GM18907 (cell line): Measurements from ENCODE around the gene TNC.

Experiments used
- ATAC-seq: cut with Tn5 transposase; IDR thresholded peaks from one replicate; pipeline ENCODE4 v1.9.1; 2021; ENCODE audit warnings: mild to moderate bottlenecking, moderate library complexity; ENCODE audit not compliant: unreplicated experiment

TNC gene

GRCh38 chr9:115104908-115105307 lies 13.0 kb downstream of the TNC start:
- ATAC-seq = no peak

- ATAC-seq = no peak
Measured at GRCh38 chr9:115103746-115104477, 14.0 kb downstream of the TNC start.

- ATAC-seq = no peak
Measured at GRCh38 chr9:115099901-115100300, 18.1 kb downstream of the TNC start.

- ATAC-seq = no peak
Measured at GRCh38 chr9:115098226-115098965, 19.6 kb downstream of the TNC start.

GRCh38 chr9:115093520-115093919 lies 24.4 kb downstream of the TNC start:
- no peak for ATAC-seq

GRCh38 chr9:115090486-115090885 lies 27.5 kb downstream of the TNC start:
- no peak for ATAC-seq

- no peak for ATAC-seq
Measured at GRCh38 chr9:115088860-115089259, 29.1 kb downstream of the TNC start.

GRCh38 chr9:115086886-115087285 lies 31.1 kb downstream of the TNC start:
- no peak for ATAC-seq

- no peak for ATAC-seq
Measured at GRCh38 chr9:115086461-115086860, 31.5 kb downstream of the TNC start.

- ATAC-seq = no peak
Measured at GRCh38 chr9:115085773-115086377, 32.1 kb downstream of the TNC start.

- no peak for ATAC-seq
Measured at GRCh38 chr9:115084709-115085108, 33.2 kb downstream of the TNC start.

GRCh38 chr9:115084157-115084556 lies 33.8 kb downstream of the TNC start:
- ATAC-seq = no peak

- no peak for ATAC-seq
Measured at GRCh38 chr9:115080242-115080641, 37.7 kb downstream of the TNC start.

GRCh38 chr9:115079156-115079555 lies 38.8 kb downstream of the TNC start:
- no peak for ATAC-seq

GRCh38 chr9:115073456-115073855 lies 44.5 kb downstream of the TNC start:
- no peak for ATAC-seq

- no peak for ATAC-seq
Measured at GRCh38 chr9:115071176-115071575, 46.8 kb downstream of the TNC start.

- no peak for ATAC-seq
Measured at GRCh38 chr9:115069771-115070170, 48.2 kb downstream of the TNC start.

GRCh38 chr9:115069302-115069701 lies 48.7 kb downstream of the TNC start:
- ATAC-seq = no peak

GRCh38 chr9:115068031-115068430 lies 49.9 kb downstream of the TNC start:
- no peak for ATAC-seq

- no peak for ATAC-seq
Measured at GRCh38 chr9:115063058-115063845, 54.7 kb downstream of the TNC start.

- ATAC-seq = no peak
Measured at GRCh38 chr9:115058684-115059315, 59.2 kb downstream of the TNC start.
